Subcutaneous abdominal adipose tissue (tissue), 5 donors: ENCODE data around the gene PRRT1.

Source experiments
- H3K27ac ChIP-seq: one replicate; pipeline ENCODE4 v1.7.0; 2013; ENCODE audit warnings: low read depth, mild to moderate bottlenecking, inconsistent platforms, low read length, moderate library complexity
- H3K27me3 ChIP-seq, 5 donors: one replicate each; pipeline ENCODE4 v1.7.0; 2013; ENCODE audit warnings: low read length in 5 of 5, inconsistent platforms in 1 of 5; ENCODE audit not compliant: control insufficient read depth in 5 of 5, insufficient read depth in 4 of 5
- H3K36me3 ChIP-seq, 5 donors: one replicate each; pipeline ENCODE4 v1.7.0; 2013; ENCODE audit warnings: low read length in 5 of 5; ENCODE audit not compliant: control insufficient read depth in 5 of 5, insufficient read depth in 5 of 5
- H3K4me1 ChIP-seq, 5 donors: one replicate each; pipeline ENCODE4 v1.7.0; 2013; ENCODE audit warnings: low read length in 5 of 5, mild to moderate bottlenecking in 3 of 5, moderate library complexity in 1 of 5; ENCODE audit not compliant: control insufficient read depth in 5 of 5, insufficient read depth in 5 of 5
- H3K4me3 ChIP-seq, 5 donors: one replicate each; pipeline ENCODE4 v1.7.0; 2013; ENCODE audit warnings: low read length in 5 of 5, low read depth in 1 of 5
- H3K9ac ChIP-seq, 5 donors: one replicate each; pipeline ENCODE4 v1.7.0; 2013; ENCODE audit warnings: low read length in 5 of 5, mild to moderate bottlenecking in 4 of 5, moderate library complexity in 3 of 5
- H3K9me3 ChIP-seq, 5 donors: one replicate each; pipeline ENCODE4 v1.7.0; 2013; ENCODE audit warnings: low read length in 5 of 5; ENCODE audit not compliant: control insufficient read depth in 5 of 5
- donor health status: healthy.
- donor health status: healthy.
- donor health status: healthy.
- donor health status: healthy.
- donor health status: healthy.

The PRRT1 gene

DNA sequence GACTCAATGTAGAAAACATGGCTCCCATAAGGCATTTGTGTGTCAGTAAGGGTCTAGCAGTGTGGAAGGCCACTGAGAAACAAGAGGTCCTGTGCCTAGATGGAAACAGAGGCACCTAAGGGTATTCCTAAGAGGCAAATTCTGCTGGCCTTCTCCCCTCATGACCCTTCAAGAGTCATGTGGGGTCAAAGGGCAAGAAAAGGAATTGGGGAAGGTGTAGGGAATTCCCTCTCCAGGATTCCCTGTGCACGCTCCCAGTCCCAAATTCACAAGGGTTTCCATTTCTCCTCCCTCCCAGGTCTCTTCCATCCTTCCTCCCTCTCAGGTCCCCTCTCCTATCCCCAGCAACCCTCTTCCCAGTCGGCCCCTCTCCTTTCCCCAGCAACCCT, 23.6 kb upstream of the PRRT1 start:
- H3K27ac ChIP-seq: peak overlapping the region; percentile 93
- peak overlapping the region; percentile 76 to 93 (median 85) for H3K4me3 ChIP-seq
- H3K36me3 ChIP-seq: peaks cover 0 to 17% (median 11%) of the 10 kb centered on the region in 5 donors
- H3K27me3 ChIP-seq: no peaks in the 10 kb centered on the region
- H3K9ac ChIP-seq: peak overlapping the region; percentile 32 to 97 (median 88)
- no peaks in the 10 kb centered on the region for H3K9me3 ChIP-seq
- H3K4me1 ChIP-seq: peaks cover 14 to 59% (median 46%) of the 10 kb centered on the region in 5 donors

- Histone ChIP-seq H3K4me1 (peaks cover 14 to 51% (median 38%) of the 10 kb centered on the region in 5 donors), H3K9ac (no peak overlapping the region), H3K27me3 (no peaks in the 10 kb centered on the region), H3K27ac (no peak overlapping the region), H3K9me3 (no peaks in the 10 kb centered on the region), H3K36me3 (peaks cover 0 to 20% (median 17%) of the 10 kb centered on the region in 5 donors), H3K4me3 (no peak overlapping the region)
Observed at GRCh38 chr6:32174416-32174815, 22.7 kb upstream of the PRRT1 start.

- Histone ChIP-seq H3K36me3 (peaks cover 0 to 32% (median 30%) of the 10 kb centered on the region in 5 donors), H3K4me3 (no peak overlapping the region), H3K27ac (no peak overlapping the region), H3K4me1 (peaks cover 13 to 40% (median 29%) of the 10 kb centered on the region in 5 donors), H3K9me3 (no peaks in the 10 kb centered on the region), H3K27me3 (no peaks in the 10 kb centered on the region), H3K9ac (peak overlapping the region in 3 of 5 donors; percentile 12 to 33 (median 25))
Observed at GRCh38 chr6:32173051-32173727, 21.4 kb upstream of the PRRT1 start.

DNA sequence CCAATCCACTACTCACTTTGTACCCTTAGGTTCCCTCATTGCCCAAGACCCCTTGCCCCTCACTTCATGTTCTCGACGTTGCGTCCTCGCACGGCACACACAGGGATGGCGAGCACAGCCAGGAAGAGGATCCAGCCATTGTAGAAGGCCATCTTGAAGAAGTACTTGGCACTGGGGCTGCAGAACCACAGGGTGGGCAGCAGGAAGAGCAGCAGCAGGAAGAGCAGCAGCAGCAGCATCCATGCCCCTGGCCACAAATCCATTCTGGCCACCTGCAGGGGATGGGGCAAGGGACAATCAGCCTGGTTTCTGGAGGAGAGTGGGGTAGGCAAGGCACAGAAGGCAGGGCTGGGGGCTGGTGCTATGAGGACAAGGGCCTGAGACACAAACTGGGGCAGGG, 19.5 kb upstream of the PRRT1 start:
- no peak overlapping the region for H3K27ac ChIP-seq
- no peak overlapping the region for H3K4me3 ChIP-seq
- H3K9me3 ChIP-seq: no peaks in the 10 kb centered on the region
- peaks cover 3 to 22% (median 15%) of the 10 kb centered on the region in 5 donors for H3K4me1 ChIP-seq
- H3K27me3 ChIP-seq: no peaks in the 10 kb centered on the region
- no peak overlapping the region for H3K9ac ChIP-seq
- peaks cover 0 to 52% (median 49%) of the 10 kb centered on the region in 5 donors for H3K36me3 ChIP-seq

GRCh38 chr6:32170294-32170693, 18.6 kb upstream of the PRRT1 start:
- H3K9ac ChIP-seq: no peak overlapping the region
- no peak overlapping the region for H3K27ac ChIP-seq
- H3K4me3 ChIP-seq: no peak overlapping the region
- no peaks in the 10 kb centered on the region for H3K9me3 ChIP-seq
- H3K36me3 ChIP-seq: peaks cover 0 to 59% (median 52%) of the 10 kb centered on the region in 5 donors
- peaks cover 2 to 16% (median 9%) of the 10 kb centered on the region in 5 donors for H3K4me1 ChIP-seq
- H3K27me3 ChIP-seq: no peaks in the 10 kb centered on the region

DNA sequence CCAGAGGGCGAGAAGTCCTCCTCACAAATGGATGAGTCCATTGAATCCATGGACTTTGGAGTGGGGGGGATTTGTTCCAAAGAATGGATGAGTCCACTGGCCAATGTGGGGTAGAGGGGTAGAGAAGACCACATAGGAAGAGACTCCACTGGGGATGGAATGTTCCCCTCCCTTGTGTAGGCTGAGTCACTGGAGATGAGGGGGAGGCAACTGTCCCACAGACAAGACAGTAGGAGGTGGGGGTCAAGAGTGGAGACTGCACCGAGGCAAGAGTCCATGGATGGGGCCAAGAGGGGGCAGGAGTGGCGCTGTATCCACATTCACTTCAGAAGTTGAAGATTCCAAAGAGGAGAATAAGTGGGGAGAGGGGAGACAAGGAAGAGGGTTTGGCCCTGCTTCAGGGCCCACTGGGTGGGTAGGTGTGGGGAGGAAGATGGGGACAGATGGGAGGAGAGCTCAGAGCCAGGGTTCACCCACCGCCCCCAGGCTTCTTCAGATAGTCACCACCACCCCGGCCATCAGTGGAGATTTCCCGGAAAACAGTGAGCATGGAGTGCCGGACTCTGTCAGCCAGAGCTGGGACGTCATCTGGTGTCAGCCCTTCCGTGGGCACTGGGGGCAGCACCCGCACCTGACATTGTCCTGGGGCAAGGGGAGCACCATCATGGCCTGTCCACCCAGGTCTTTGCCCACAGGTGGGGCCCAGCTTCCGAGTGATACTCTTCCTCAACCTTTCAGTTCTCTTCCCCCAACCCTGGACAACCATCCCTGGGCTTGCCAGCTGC, 17.3 kb upstream of the PRRT1 start:
- Histone ChIP-seq H3K36me3 (peaks cover 0 to 63% (median 52%) of the 10 kb centered on the region in 5 donors), H3K9ac (no peak overlapping the region), H3K4me3 (no peak overlapping the region), H3K27ac (no peak overlapping the region), H3K4me1 (peaks cover 0 to 10% (median under 1%) of the 10 kb centered on the region in 5 donors), H3K27me3 (no peaks in the 10 kb centered on the region), H3K9me3 (no peaks in the 10 kb centered on the region)

GRCh38 chr6:32168350-32168749, 16.6 kb upstream of the PRRT1 start:
- Histone ChIP-seq H3K9ac (no peak overlapping the region), H3K27me3 (no peaks in the 10 kb centered on the region), H3K36me3 (peaks cover 0 to 68% (median 52%) of the 10 kb centered on the region in 5 donors), H3K9me3 (no peaks in the 10 kb centered on the region), H3K27ac (no peak overlapping the region), H3K4me1 (peaks cover 0 to 15% (median 5%) of the 10 kb centered on the region in 5 donors), H3K4me3 (no peak overlapping the region)

DNA sequence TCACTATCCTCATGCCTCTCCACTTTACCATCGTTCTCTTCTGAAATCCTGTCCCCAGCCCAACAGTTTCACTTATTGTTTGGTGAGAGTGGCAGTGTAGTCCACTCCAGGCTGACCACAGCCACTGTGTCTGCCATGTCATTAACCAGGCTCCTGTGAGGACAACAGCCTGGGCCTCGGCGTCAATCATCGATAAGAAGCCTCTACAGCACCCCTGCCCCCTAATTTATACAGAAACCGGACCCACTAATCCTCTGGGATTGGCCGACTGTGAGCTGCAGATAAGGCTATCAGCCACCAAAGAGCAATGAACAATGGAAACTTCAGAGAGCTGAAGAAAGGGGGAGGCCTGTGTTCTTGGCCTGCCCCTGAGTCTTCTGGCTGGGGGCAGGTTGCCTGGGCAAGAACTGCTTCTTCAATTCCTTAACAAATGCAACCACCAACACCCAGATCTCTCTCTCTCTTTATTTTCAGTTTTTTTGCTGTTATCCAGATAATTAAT, 16.1 kb upstream of the PRRT1 start:
- H3K36me3 ChIP-seq: peaks cover 0 to 71% (median 56%) of the 10 kb centered on the region in 5 donors
- H3K27me3 ChIP-seq: no peaks in the 10 kb centered on the region
- H3K9ac ChIP-seq: no peak overlapping the region
- H3K4me3 ChIP-seq: no peak overlapping the region
- H3K4me1 ChIP-seq: peaks cover 0 to 16% (median 5%) of the 10 kb centered on the region in 5 donors
- no peak overlapping the region for H3K27ac ChIP-seq
- H3K9me3 ChIP-seq: no peaks in the 10 kb centered on the region

DNA sequence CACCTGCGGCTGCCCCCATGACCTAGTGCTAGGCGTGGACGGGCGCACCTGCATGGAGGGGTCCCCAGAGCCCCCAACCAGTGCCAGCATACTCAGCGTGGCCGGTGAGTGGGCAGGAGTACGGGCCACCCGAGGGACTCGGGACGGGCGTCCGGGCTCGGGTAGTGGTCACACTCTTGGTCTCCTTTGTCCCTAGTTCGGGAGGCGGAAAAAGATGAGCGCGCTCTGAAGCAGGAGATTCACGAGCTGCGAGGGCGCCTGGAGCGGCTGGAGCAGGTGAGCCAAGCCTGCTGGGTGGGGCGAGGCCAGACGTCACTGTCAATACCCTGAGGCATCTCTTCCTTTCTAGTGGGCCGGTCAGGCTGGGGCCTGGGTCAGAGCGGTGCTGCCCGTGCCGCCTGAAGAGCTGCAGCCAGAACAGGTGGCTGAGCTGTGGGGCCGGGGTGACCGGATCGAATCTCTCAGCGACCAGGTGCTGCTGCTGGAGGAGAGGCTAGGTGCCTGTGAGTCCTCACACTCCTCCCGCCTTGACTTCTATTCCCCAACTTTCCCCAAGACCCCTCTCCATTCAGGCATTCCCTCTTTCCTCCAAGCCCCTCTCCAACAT, 15.5 kb upstream of the PRRT1 start:
- no peak overlapping the region for H3K27ac ChIP-seq
- H3K27me3 ChIP-seq: no peaks in the 10 kb centered on the region
- no peak overlapping the region for H3K9ac ChIP-seq
- H3K9me3 ChIP-seq: no peaks in the 10 kb centered on the region
- H3K36me3 ChIP-seq: peaks cover 0 to 77% (median 60%) of the 10 kb centered on the region in 5 donors
- H3K4me3 ChIP-seq: no peak overlapping the region
- peaks cover 0 to 19% (median 5%) of the 10 kb centered on the region in 5 donors for H3K4me1 ChIP-seq
